GM12873 (cell line): ENCODE measurements around the gene GJC2.

ENCODE experiments used
- TF ChIP-seq, protein P1 (sequence below): IDR thresholded peaks from 2 replicates; pipeline ENCODE4 v1.5.1; 2012; ENCODE audit warnings: low read depth, mild to moderate bottlenecking, moderate library complexity, low read length, control low read depth; ENCODE audit not compliant: insufficient read depth; ENCODE audit errors: missing control alignments

Gene GJC2

DNA sequence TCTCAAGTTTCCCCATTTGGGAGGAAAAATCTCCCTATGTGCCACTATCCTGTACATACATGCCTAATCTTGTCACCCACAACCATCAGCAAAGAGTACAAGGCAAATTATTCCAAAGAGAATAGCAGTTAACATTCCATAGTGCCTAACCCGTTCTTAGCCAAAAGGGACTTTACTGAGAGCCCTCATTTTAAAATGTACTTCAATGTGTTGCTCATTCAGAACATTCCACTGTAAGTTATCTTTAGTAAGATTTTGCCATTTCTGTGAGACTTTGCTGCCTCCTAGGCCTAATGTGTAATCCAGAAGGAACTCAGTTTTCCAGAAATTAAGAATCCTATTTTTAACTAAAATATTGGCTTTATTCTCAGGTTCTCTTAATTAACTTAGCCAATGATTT, 29.4 kb upstream of the GJC2 start:
- TF ChIP-seq, protein P1, sequence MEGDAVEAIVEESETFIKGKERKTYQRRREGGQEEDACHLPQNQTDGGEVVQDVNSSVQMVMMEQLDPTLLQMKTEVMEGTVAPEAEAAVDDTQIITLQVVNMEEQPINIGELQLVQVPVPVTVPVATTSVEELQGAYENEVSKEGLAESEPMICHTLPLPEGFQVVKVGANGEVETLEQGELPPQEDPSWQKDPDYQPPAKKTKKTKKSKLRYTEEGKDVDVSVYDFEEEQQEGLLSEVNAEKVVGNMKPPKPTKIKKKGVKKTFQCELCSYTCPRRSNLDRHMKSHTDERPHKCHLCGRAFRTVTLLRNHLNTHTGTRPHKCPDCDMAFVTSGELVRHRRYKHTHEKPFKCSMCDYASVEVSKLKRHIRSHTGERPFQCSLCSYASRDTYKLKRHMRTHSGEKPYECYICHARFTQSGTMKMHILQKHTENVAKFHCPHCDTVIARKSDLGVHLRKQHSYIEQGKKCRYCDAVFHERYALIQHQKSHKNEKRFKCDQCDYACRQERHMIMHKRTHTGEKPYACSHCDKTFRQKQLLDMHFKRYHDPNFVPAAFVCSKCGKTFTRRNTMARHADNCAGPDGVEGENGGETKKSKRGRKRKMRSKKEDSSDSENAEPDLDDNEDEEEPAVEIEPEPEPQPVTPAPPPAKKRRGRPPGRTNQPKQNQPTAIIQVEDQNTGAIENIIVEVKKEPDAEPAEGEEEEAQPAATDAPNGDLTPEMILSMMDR: no peak

GRCh38 chr1:228120857-228121489, 28.8 kb upstream of the GJC2 start:
- TF ChIP-seq, protein P1: no peak

GRCh38 chr1:228122921-228123441, 26.7 kb upstream of the GJC2 start:
- TF ChIP-seq, protein P1: no peak

- TF ChIP-seq, protein P1: no peak
Measured at GRCh38 chr1:228123505-228123904, 26.2 kb upstream of the GJC2 start.

DNA sequence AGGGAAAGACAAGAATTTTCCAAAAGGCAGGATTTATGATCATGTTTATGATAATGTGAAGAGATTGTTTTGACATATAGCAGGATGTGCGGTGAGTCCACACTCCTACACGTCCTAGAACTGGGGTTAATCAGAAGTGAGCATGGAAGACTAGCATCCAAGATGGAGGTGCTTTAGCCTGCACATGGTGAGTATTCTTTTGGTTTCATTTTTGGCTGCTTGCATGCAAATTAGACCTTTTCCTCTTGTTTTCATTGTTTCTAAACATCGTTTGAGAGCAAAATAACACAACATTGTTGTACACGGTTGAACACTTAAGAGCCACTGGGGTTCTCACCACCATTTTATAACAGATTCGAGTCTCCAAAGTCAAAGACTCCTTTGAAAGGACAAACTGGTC, 24.5 kb upstream of the GJC2 start:
- TF ChIP-seq, protein P1: no peak

GRCh38 chr1:228131766-228132165, 18.0 kb upstream of the GJC2 start:
- TF ChIP-seq, protein P1: no peak

DNA sequence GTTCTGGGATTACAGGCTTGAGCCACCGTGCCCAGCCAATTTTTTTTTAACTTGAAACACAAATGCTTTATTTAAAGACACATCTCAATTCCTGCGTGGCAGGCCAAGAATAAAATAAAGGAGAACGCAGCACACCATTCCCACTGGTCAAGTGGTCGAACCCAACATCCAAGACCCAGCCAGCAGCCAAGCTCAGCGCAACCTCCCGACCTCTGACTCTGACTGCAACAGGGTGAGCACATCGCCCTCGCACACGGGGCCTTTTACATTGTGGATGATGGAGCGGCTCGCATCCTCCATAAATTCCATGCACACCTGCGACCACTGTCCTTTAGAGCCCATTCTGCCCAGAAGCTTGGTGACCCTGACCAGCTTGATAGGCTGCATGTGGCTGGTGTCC, 15.1 kb upstream of the GJC2 start:
- TF ChIP-seq, protein P1: no peak

DNA sequence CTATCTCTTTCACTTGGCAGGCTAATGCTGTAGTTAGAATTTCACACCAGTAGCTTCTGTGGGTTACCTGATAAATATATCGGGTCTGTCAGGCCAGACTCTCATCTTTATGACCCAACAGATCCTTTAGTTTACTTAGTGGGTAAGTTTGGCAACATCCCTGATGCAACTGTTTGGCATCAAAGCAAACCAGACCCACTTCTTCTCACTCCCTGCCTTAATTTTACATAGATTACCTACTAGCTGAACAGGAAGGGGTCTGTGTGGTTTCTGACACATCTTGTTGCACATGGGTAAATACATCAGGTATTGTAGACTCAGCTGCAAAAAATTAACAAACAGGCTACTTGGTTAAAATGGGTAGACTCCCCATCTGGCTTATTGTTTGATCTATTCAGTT, 12.8 kb upstream of the GJC2 start:
- TF ChIP-seq, protein P1: no peak
